Spinal cord (tissue), 10 donors: ENCODE measurements around the gene FAM228A. TPM values are rescaled to one million over a fixed set of nuclear protein-coding genes. Genes with fewer than 3 reads are reported as not detected.
"Not testable (repeated sequence)": the region's sequence is repeated elsewhere in the genome, so short reads cannot be mapped to it uniquely, and the experiment has no call there.

Experiments used
- DNase-seq, 6 donors: peaks; one replicate each; pipeline versions ENCODE4 v3.0.0 to v3.0.0-alpha.2; 2013 to 2015; ENCODE audit warnings: low spot score in 6 of 6, low read depth in 4 of 6
- H3K27ac ChIP-seq: one replicate; pipeline ENCODE4 v1.5.1; 2013; ENCODE audit warnings: low read depth, low read length, control low read depth
- H3K27me3 ChIP-seq: one replicate; pipeline ENCODE4 v1.6.1; 2013; ENCODE audit warnings: low read length; ENCODE audit not compliant: control insufficient read depth, insufficient read depth
- H3K36me3 ChIP-seq: one replicate; pipeline ENCODE4 v1.6.1; 2013; ENCODE audit warnings: low read length; ENCODE audit not compliant: control insufficient read depth, insufficient read depth
- H3K4me1 ChIP-seq: one replicate; pipeline ENCODE4 v1.6.1; 2013; ENCODE audit warnings: low read length; ENCODE audit not compliant: control insufficient read depth, insufficient read depth
- H3K4me3 ChIP-seq: one replicate; pipeline ENCODE4 v1.5.1; 2013; ENCODE audit warnings: low read depth, low read length, control low read depth
- H3K9me3 ChIP-seq: one replicate; pipeline ENCODE4 v1.6.1; 2013; ENCODE audit warnings: low read length; ENCODE audit not compliant: control insufficient read depth, insufficient read depth
- WGBS: methylation state at CpG from one replicate; pipeline ENCODE4 v1.1.5; 2013; ENCODE audit warnings: missing lambda C conversion rate; ENCODE audit not compliant: insufficient coverage; 5-methylcytosine and 5-hydroxymethylcytosine counted together
- long read RNA-seq, 4 donors: transcript quantifications; one replicate each; lab custom pipeline, GENCODE V29; 2026
- polyA plus RNA-seq, 2 donors: library from polyadenylated mRNA; unstranded; fragments of 120-200 nt; gene quantifications; one replicate each; pipeline ENCODE4 v1.2.1, GENCODE V29; 2013; ENCODE audit not compliant: insufficient read length in 2 of 2
- total RNA-seq, 2 donors: library from RNA; depleted of rRNA in 1 of 2; stranded (reverse); fragments of 120-200 nt in 1 of 2; fragments of >200 nt in 1 of 2; gene quantifications; one replicate each; pipeline versions ENCODE4 v1.2.3 to v1.2.4, GENCODE V29; 2013 to 2014
- donor health status: healthy.

Gene FAM228A
- total RNA-seq (1 to 10 TPM in 1 of 2 donors, under 1 TPM in 1; 0.88 to 4.6 TPM), polyA plus RNA-seq (1 to 10 TPM; 1.8 to 2.8 TPM)
- long read RNA-seq, donor 1, result 0 reads
- long read RNA-seq, donor 2, result 0 reads
- long read RNA-seq, donor 3, result 0 reads
- long read RNA-seq, donor 4, result 0 reads

GRCh38 chr2:24174851-24175277 lies at the start of gene FAM228A:
Gene FAM228A (plus strand): TSS chr2:24175053. CDS start chr2:24175481, 428 bp downstream.
- H3K36me3 ChIP-seq, result peaks cover 2% of the 10 kb centered on the region
- H3K4me3 ChIP-seq, result no peak within 1 kb of the TSS
- no peak for DNase-seq
- no peaks in the 10 kb centered on the region for H3K27me3 ChIP-seq
- no peaks in the 10 kb centered on the region for H3K4me1 ChIP-seq
- WGBS, result 37% methylated on average over 46 of the region's 46 CpGs
- no peaks in the 10 kb centered on the region for H3K9me3 ChIP-seq
- H3K27ac ChIP-seq, result no peak within 1 kb of the TSS

- no CpG with 5 or more reads among the region's 1 CpG for WGBS
- H3K27me3 ChIP-seq, result no peaks in the 10 kb centered on the region
- no peaks in the 10 kb centered on the region for H3K9me3 ChIP-seq
- DNase-seq, result no peak
- no peak overlapping the region for H3K4me3 ChIP-seq
- H3K27ac ChIP-seq, result no peak overlapping the region
- H3K4me1 ChIP-seq, result peaks cover 23% of the 10 kb centered on the region
- no peaks in the 10 kb centered on the region for H3K36me3 ChIP-seq
Observed at GRCh38 chr2:24125956-24126355, 48.9 kb upstream of the FAM228A start.

- no peak for DNase-seq
- no CpG with 5 or more reads among the region's 3 CpGs for WGBS
- Histone ChIP-seq H3K36me3 (no peaks in the 10 kb centered on the region), H3K4me3 (no peak overlapping the region), H3K4me1 (no peaks in the 10 kb centered on the region), H3K27ac (no peak overlapping the region), H3K27me3 (no peaks in the 10 kb centered on the region), H3K9me3 (peaks cover 2% of the 10 kb centered on the region)
Observed at GRCh38 chr2:24132543-24132942, 42.3 kb upstream of the FAM228A start.

- H3K4me3 ChIP-seq, DNase-seq, H3K27ac ChIP-seq, H3K4me1 ChIP-seq, H3K9me3 ChIP-seq, H3K27me3 ChIP-seq: not testable (repeated sequence)
- WGBS, result 100% methylated on average over 2 of the region's 5 CpGs
- peaks cover 13% of the 10 kb centered on the region for H3K36me3 ChIP-seq
Observed at GRCh38 chr2:24140305-24140704, 34.5 kb upstream of the FAM228A start.

GRCh38 chr2:24147364-24147763 lies 27.5 kb upstream of the FAM228A start:
- peaks cover 10% of the 10 kb centered on the region for H3K9me3 ChIP-seq
- DNase-seq, result no peak
- H3K27me3 ChIP-seq, result no peaks in the 10 kb centered on the region
- H3K36me3 ChIP-seq, result peaks cover 18% of the 10 kb centered on the region
- no peaks in the 10 kb centered on the region for H3K4me1 ChIP-seq
- no peak overlapping the region for H3K27ac ChIP-seq
- H3K4me3 ChIP-seq, result no peak overlapping the region

GRCh38 chr2:24152413-24153197 lies 22.2 kb upstream of the FAM228A start:
- no peaks in the 10 kb centered on the region for H3K4me1 ChIP-seq
- 95% methylated on average over 5 of the region's 5 CpGs for WGBS
- H3K36me3 ChIP-seq, result peaks cover 11% of the 10 kb centered on the region
- no peak for DNase-seq
- H3K27me3 ChIP-seq, result no peaks in the 10 kb centered on the region
- no peak overlapping the region for H3K27ac ChIP-seq
- no peak overlapping the region for H3K4me3 ChIP-seq
- H3K9me3 ChIP-seq, result peaks cover 6% of the 10 kb centered on the region

- H3K4me1 ChIP-seq, result no peaks in the 10 kb centered on the region
- H3K4me3 ChIP-seq, result no peak overlapping the region
- DNase-seq, result no peak
- 100% methylated on average over 2 of the region's 4 CpGs for WGBS
- no peaks in the 10 kb centered on the region for H3K27me3 ChIP-seq
- no peak overlapping the region for H3K27ac ChIP-seq
- H3K36me3 ChIP-seq, result peaks cover 6% of the 10 kb centered on the region
- no peaks in the 10 kb centered on the region for H3K9me3 ChIP-seq
Observed at GRCh38 chr2:24153478-24153877, 21.4 kb upstream of the FAM228A start.

- 83% methylated on average over 2 of the region's 5 CpGs for WGBS
- no peak for DNase-seq
- Histone ChIP-seq H3K4me3 (no peak overlapping the region), H3K9me3 (no peaks in the 10 kb centered on the region), H3K4me1 (no peaks in the 10 kb centered on the region), H3K36me3 (peaks cover 10% of the 10 kb centered on the region), H3K27me3 (no peaks in the 10 kb centered on the region), H3K27ac (no peak overlapping the region)
Observed at GRCh38 chr2:24158131-24158530, 16.7 kb upstream of the FAM228A start.

- Histone ChIP-seq H3K27me3 (no peaks in the 10 kb centered on the region), H3K36me3 (peaks cover 13% of the 10 kb centered on the region), H3K4me1 (no peaks in the 10 kb centered on the region), H3K4me3 (no peak overlapping the region), H3K27ac (no peak overlapping the region), H3K9me3 (no peaks in the 10 kb centered on the region)
- WGBS, result 100% methylated on average over 2 of the region's 4 CpGs
- DNase-seq, result no peak
Observed at GRCh38 chr2:24159708-24160107, 15.1 kb upstream of the FAM228A start.

- Histone ChIP-seq H3K36me3 (peaks cover 13% of the 10 kb centered on the region), H3K4me3 (no peak overlapping the region), H3K9me3 (no peaks in the 10 kb centered on the region), H3K27ac (no peak overlapping the region), H3K4me1 (peaks cover 5% of the 10 kb centered on the region), H3K27me3 (no peaks in the 10 kb centered on the region)
- DNase-seq, result no peak
Observed at GRCh38 chr2:24160761-24161160, 14.1 kb upstream of the FAM228A start.
